ENCODE measurements around the gene ETV6. TPM values are rescaled to one million over a fixed set of nuclear protein-coding genes. Genes with fewer than 3 reads are reported as not detected.

The ETV6 gene
- total RNA-seq, 1 donor from 2014 or later, result 25.3 TPM

DNA sequence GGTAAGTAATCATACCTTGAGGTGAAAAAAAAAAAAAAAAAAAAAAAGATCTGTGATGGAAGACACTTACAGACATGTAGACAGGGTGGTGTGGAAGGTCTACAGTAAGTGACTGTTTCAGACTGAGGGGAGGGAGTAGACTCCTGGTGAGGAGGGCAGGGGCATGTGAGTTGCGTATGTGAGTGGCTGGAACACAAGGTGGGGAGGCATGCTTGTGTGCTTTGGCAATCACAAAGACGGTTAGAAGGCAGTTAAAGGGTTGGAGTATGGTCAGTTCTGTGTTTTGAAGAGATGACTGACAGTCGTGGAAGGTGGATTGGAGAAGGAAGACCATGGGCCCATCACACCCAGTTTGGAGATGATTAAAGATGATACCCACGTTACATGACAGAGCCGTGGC, 65.2 kb downstream of the ETV6 start:
- intact Hi-C loops (cut with micrococcal nuclease), result no loop called here

DNA sequence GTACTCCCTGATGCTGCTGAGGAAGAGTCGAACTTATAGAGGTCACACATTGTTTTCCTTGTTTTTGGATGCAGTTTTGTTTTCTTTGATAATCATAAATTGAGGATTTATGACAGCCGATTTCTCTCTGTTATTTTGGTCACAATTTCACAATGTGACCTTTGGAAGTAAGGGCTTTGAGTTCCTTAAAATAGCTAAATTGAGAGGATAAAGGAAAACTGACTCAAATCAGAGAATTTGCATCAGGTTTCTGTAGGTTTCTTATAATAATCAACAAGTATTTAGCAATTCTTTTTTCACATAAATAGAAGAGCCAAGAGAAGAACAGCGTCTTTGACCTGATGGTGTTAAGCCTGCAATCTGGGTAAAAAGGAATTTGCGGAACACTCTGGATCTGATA, 66.1 kb downstream of the ETV6 start:
- intact Hi-C loops (cut with micrococcal nuclease), result no loop called here

DNA sequence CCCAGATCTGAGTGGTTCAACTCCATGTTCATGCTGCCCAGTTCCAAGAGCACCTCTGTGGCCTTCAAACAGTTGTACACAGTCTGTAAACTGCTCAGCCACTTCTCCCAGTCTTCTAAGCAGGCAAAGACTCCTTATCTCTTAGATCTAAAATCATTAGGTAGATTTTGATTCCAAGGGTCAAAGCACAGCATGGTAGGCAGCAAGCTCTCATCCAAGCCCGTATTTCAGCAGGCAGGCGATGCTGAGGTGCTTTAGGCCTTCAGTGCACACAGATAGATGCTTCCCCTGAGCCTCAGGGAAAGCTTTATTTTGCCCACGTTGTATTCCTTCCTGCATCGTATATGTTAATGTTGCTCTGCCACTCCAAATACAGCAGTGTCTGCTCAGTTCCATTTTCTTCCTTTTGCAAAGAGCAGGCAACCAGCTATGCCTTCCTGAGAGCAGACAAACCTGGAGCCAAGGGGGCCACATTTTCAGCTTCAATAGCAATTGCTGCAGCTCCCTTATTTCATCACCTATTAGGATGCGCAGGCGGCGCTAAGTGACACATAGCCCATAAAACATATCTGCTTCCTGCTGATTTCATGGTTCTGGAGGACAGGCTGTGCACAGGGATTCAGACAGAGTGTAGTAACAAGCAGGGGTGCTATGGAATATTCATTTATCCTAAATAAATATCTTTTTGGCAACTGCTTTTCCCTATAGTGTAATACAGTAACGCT, 67.5 kb downstream of the ETV6 start:
- intact Hi-C loops (cut with micrococcal nuclease), result no loop called here

DNA sequence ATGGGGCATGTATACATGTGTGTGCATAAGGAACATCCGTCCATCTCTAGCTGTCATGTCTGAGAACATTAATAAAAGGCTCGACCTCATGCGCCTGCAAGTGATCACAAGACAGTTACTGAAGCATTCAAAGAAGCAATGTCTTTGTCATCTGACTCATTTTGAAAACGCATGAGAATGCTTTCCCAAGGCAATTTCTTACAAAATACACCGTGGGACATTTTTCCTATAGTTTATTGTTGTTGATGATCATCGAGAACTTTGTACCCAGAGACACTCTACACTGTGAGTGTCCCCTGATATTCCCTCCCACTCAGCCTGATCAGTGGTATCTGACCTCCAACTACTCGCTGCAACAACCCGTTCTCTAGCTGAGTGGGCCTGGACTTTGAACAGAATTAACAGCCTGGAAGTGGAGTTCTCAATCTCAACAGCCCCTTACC, 68.1 kb downstream of the ETV6 start:
- intact Hi-C loops (cut with micrococcal nuclease), result no loop called here

DNA sequence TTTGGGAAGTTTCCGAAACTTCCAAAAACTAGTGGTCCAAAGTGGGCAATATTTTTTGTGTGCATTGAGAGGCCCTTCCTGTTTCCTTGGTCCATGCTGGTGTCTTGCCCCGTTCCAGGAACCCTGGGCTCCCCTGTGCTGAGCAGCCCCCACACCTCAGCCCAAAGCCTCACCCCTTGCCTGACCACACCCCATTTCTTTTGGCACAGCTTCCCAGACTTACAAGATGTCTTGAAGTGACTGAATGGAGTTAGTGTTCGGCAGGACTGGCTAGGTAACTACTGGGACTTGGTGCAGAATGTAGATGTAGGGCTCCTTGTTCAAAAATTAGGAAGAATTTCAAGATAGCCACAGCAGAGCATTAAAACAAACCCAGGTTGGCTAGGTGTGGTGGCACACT, 68.6 kb downstream of the ETV6 start:
- intact Hi-C loops (cut with micrococcal nuclease), result no loop called here

DNA sequence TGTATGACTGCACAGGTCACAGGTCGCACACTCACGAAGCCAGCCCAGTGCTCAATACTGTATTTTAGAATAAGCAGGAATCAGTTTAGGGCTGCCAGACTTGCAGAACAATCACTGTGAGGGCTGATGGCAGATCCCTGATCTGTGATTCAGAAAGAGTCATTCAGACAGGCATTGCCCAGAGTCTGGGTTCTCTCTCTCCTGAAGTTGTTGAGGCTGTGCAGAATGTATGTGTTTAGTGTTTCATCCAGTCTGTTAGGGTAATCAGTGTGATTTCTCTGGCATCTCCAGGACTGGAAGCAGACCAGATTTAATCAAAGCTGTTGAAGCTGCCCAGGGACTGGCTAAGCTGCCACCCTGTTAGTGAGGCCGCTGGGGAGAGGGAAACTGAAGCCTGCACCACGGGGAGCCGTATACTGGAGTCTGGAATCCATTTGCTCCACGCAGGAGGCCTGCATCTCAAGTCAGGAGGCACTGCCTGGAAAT, 69.3 kb downstream of the ETV6 start:
- intact Hi-C loops (cut with micrococcal nuclease), result no loop called here

DNA sequence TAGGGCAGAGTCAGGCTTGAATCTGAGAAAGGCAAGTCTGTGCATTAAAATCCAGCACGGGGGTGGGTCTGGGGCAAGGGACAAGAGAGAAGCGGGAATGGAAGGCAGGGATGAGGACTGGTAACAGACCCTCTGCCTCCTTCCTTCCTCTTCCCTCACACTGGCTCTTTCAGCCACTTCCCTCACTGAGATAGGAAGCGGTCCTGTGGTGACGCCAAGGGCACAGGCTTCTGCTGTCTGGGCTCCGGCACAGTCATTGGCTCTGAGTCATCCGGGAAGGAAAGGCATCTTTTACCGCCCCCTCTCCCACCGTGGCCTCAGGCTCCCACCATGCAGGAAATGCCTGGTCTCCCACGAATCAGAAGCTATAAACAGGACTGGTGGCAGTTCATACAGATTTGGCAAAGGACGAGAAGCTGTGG, 70.2 kb downstream of the ETV6 start:
- intact Hi-C loops (cut with micrococcal nuclease), result no loop called here

DNA sequence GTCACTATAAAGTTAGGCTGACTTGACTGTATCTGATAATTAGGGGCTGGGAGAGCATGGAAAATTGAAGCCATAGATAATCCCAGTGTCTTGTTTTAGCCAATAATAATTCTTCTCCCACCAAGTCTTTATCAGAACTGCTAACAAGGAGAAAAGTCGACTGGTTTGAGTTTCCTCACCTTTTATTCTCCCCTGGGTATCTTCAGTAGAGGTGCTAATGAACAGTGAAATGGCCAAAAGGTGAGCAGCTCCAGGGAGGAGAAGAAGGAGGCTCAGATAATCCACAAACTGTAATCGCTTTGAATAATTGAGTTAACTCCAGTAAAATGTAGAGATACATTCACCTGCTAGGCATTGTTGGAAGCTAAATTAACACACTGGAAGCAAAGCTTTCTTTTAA, 72.6 kb downstream of the ETV6 start:
- intact Hi-C loops (cut with micrococcal nuclease), result no loop called here

DNA sequence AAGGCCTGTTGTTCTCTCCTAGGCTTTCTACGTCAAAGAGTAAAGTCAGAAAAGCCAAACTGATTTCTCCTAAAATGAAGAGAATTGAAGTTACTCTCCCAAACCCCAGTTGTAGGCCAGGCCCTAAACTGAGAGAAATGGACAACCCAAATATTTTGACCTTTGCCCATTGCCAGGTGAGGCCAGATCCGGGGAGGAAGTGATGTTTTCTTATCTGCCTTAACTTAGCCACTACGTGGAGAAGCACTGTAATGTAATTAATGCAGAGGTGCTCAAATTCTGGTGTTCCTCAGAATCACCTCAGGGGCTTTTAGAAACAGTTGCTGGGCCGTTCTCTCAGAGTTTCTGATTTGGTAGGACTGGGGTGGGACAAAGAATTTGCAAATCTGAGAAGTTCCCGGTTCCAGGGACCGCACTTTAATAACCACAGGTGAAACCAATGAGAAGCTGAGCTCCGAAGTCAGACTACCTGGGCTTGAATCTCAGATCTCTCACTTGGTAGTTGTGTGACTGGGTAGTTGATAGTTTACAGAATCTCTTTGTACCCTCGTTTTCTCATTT, 73.2 kb downstream of the ETV6 start:
- intact Hi-C loops (cut with micrococcal nuclease), result no loop called here

DNA sequence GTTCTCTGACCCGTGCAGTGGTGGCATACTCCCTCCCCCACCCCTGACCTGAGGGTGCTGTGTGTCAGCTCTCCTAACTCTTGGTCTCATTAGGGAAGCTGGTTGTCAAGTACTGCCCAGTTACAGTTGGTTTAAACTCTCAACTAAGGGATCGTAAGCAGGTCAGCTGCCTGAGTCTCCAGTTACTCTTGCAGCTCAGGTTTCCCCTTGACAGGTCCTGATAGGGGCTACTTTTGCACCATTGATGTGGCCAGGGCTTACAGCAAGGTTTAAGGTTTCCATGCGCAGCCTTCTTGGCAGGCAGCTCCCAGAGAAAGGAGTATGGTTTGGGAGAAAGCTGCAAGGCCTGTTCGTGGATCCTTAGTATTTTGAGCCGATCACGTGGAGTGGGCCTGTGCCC, 74.5 kb downstream of the ETV6 start:
- intact Hi-C loops (cut with micrococcal nuclease), result no loop called here

DNA sequence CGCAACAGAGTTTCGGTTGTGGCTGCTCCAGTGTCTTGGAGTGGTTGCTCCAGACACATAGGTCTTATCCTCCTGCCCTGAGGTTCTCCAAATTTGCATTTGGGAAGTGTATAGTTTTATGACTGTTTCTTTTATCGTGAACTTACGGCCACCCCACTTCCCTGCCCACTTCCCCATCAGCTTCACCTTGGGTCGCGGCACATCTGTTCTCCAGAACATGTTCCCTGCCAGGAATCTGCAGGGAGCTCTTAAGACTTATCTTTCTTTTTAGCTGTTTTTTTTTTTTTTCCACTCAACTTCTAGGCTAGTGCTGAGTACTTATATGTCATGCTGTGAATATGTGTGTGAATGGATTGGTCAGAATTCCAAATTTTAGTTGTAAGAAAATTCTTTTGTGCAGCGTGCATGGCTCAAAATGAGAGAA, 75.4 kb downstream of the ETV6 start:
- intact Hi-C loops (cut with micrococcal nuclease), result no loop called here

DNA sequence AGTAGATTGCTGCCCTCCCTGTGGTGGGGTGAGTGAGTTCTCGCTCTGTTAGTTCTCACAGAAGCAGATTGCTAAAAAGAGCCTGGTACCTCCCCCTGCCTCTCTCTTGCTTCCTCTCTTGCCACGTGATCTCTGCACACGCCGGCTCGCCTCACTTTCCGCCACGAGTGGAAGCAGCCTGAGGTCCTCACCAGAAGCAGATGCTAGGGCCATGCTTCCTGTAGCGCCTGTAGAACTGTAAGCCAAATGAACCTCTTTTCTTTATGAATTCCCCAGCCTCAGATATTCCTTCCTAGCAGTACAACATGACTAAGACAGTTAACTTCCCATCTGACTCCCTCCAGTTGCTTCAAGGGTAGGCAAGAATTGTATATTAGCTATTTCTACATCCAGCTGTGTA, 76.2 kb downstream of the ETV6 start:
- intact Hi-C loops (cut with micrococcal nuclease), result no loop called here

DNA sequence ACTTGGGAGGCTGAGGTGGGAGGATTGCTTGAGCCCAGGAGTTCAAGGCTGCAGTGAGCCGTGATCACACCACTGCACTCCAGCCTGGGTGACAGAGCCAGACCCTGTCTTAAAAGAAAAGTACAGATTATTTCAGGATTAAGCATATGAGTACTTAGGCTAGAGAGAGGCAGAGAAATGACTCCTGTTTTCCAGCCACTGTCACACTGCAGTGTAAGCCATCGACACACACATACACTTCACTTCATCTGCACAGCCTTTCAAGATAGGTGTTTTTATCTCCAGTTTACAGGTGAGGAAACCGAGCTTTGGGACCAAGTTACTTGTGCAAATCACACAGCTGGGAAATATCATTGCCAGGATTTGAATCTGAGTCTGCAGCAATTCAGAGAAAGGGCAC, 77.2 kb downstream of the ETV6 start:
- intact Hi-C loops (cut with micrococcal nuclease), result no loop called here

DNA sequence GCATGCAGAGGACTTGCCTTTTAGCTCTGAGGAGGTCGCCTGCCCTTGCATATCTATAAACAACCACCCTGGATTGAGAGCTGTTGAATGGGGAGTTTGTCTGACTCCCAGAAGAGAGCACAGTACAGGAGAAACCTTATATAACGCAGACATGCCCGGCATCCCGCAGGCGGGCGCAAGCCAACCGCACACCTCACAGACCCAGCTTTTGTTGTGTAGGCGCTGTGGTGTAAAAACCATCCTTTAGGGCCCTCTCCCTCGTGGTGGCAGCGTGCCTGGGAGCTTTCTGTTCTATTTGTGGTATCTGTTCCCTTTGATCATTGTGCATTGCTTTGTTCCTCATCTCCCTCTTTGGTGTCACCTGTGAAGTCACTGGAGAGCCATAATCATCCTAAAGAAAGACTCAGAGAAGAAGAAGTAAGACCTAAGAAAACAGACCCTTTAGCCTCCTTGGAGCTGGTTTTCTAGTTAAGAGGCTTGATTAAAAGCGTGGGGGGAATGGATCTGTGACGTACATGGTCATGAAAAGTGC, 77.7 kb downstream of the ETV6 start:
- intact Hi-C loops (cut with micrococcal nuclease), result no loop called here

DNA sequence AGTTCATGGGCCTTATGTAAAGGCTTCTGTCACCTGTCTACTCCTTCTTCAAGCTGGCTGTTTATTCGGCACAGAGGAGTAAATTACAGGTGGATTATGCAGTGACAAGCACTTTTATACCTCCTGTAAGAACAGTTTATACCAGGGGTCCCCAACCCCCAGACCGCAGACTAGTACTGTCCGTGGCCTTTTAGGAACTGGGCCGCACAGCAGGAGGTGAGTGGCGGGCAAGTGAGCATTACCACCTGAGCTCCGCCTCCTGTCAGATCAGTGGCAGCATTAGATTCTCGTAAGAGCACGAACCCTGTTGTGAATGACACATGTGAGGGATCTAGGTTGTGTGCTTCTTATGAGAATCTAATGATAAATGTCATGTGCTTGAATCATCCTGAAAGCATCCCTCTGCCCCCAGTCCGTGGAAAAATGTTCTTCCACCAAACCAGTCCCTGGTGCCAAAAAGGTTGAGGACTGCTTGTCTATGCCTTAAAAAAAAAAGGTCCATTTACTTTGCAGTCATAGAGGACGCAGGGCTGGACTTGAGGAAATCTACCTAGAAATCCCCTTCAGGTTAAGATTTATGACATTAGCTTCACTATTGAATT, 78.8 kb downstream of the ETV6 start:
- intact Hi-C loops (cut with micrococcal nuclease), result no loop called here

DNA sequence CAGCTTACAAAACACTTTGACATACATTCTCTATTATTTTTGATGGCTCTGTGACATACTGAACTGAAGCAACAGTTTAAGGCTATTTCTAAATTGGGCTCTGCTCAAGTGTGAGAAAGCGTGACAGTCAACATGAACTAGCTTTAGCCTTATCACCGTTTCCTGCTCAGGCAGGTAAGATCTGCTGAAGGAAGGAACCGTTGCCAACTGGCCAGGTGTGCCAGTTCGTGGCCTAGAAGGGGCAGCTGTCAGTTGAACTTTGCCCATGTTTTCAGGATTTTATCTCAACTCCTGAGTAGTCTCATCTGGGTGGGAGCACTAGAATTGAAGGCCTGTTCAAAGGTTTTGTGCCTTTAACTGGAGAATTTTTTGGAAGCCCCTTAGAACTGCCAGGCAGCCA, 79.5 kb downstream of the ETV6 start:
- intact Hi-C loops (cut with micrococcal nuclease), result no loop called here

DNA sequence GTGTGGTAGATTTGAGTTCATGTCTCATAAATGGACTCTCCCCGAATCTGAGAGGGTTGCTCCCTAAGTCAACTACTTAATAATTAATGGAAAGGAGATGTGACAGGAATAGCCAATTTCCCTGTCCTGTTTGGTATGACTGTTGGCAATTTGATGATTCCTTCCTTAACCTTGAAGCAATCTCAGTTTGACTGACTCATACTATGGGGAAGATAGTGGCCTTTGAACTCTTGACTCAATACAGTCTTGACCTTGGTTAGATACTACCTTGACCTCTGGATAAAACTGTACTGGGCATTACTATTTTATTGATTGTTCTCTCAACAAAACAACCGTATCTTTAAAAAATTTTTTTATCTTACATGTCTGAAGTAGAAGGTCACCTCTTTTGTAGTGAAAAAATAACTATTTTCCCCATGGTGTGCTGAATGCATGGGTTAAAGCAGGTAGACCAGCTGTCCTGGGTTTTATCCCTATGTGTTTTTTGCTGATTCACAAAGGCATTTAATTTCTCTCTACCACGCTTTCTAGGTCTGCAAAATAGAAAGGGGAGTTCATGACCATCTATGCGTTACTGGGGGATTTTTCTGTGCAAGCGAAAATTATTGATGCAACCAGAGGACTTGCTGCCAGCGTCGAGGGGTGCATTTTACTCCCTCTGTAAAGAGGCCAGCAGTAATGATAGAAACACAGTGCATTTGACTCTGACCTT, 80.1 kb downstream of the ETV6 start:
- intact Hi-C loops (cut with micrococcal nuclease), result loop anchor here (5.0 to 10.0 kb wide), 2 partner anchors 77 to 305 kb away; no protein-coding TSS in a partner anchor

DNA sequence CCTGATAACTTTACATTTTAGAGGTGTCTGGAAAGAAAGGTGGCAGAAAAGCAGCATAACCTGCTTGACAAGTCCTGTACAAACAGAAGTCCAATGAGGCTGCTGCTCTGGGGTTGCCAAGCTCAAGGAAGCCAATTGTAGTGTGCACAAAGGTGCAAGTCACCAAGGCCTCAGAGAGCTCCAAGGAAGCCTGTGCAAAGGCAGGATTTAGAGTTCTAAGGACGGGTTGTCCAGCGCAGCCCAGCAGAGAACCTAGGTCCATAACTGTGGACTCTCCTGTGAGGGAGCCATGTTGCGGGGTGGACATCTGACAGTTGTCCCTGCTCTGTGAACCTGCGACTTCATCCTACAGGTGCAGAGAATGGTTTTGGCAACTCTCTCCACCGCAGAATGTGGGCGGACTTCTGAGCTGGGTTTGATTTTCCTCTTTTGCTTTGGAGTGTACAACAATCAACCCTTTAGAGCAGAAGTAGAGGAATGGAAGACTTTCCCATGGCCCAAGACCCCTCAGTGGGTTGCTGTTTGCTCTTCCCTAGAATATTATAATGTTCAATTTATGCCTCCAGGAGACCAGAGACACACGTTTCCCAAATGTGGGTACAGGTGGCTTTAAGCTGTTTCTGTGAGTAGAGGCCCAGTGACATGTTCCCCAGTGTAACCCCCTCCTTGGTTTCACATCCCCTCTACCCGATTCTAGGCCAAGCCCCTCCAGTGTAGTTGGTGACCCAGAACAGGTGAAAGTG, 81.0 kb downstream of the ETV6 start:
- intact Hi-C loops (cut with micrococcal nuclease), result loop anchor here (5.0 to 10.0 kb wide), 2 partner anchors 78 to 304 kb away; no protein-coding TSS in a partner anchor

DNA sequence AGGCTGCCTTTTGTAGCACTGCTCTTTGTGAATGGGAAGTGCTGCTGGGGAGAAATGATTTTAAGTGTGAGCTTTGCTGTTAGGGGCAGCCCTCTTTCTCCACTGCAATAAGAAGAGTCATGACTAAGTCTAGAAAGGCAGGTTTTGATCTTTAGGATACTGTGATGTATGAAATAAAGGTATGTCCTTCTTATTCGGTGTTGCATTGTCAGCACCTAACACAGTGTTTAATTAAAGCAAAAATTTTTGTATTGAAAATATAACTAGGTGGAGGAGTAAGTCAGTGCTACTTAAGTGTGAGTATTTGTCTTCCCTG, 81.5 kb downstream of the ETV6 start:
- intact Hi-C loops (cut with micrococcal nuclease), result loop anchor here (5.0 to 10.0 kb wide), 2 partner anchors 79 to 304 kb away; no protein-coding TSS in a partner anchor

DNA sequence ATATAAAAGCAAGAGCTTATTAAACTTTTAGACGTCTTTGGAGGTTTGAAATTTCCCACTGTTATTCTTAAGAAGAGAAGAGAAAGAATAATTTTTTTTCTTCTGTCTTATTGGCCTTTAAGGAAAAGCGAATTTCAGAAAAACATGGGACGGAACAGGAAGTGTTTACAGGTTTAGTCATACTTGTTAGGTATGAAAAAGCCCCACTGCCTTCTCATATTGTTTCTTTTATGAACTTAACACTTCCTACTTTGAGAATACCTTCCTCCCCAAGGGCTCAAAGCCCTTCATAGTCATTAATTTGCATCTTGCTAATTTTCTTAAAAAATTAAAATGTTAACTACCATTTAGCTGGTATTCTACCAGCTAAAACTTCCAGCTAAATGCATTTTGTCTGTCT, 82.0 kb downstream of the ETV6 start:
- intact Hi-C loops (cut with micrococcal nuclease), result loop anchor here (5.0 to 10.0 kb wide), 2 partner anchors 79 to 303 kb away; no protein-coding TSS in a partner anchor

DNA sequence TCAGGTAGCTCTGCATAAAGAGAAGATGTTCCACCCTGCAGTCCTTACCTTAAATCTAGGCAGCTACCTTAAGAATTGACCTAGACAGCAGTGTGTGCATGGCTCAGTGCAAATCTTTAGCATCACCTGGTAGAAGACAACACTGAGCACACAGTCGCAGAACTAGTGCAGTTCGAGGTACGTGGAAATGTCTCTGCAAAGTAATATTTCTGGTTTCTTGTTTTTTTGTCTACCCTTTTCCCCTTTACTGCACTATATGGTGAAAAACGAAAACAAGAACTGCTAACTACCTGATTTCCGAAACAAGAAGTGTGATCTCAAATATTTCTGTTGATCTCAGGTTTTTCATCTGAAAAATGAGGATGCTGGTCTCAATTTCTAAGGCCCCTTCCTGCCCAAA, 82.5 kb downstream of the ETV6 start:
- intact Hi-C loops (cut with micrococcal nuclease), result loop anchor here (5.0 to 10.0 kb wide), 2 partner anchors 80 to 303 kb away; no protein-coding TSS in a partner anchor
